ENCODE measurements around the gene IRF7.

IRF7 gene

DNA sequence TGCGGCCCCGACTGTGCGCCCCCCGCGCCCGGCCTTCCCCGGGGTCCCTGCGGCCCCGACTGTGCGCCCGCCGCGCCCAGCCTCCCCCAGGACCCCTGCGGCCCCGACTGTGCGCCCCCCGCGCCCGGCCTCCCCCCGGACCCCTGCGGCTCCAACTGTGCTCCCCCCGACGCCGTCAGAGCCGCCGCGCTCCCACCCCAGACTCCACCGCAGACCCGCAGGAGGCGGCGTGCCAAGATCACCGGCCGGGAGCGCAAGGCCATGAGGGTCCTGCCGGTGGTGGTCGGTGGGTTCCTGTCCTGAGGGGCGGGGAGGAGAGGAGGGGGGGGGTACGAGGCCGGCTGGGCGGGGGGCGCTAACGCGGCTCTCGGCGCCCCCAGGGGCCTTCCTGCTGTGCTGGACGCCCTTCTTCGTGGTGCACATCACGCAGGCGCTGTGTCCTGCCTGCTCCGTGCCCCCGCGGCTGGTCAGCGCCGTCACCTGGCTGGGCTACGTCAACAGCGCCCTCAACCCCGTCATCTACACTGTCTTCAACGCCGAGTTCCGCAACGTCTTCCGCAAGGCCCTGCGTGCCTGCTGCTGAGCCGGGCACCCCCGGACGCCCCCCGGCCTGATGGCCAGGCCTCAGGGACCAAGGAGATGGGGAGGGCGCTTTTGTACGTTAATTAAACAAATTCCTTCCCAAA, 24.4 kb upstream of the IRF7 start:
- no peak for DNase-seq

DNA sequence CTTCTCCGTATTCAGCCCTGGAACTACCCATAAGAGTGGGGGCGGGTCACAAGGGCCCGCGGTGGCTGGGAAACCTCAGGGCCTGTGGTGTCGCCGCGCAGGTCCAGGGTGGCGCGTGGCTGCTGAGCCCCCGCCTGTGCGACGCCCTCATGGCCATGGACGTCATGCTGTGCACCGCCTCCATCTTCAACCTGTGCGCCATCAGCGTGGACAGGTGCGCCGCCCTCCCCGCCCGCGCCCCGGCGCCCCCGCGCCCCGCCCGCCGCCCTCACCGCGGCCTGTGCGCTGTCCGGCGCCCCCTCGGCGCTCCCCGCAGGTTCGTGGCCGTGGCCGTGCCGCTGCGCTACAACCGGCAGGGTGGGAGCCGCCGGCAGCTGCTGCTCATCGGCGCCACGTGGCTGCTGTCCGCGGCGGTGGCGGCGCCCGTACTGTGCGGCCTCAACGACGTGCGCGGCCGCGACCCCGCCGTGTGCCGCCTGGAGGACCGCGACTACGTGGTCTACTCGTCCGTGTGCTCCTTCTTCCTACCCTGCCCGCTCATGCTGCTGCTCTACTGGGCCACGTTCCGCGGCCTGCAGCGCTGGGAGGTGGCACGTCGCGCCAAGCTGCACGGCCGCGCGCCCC, 23.7 kb upstream of the IRF7 start:
- no peak for DNase-seq

DNA sequence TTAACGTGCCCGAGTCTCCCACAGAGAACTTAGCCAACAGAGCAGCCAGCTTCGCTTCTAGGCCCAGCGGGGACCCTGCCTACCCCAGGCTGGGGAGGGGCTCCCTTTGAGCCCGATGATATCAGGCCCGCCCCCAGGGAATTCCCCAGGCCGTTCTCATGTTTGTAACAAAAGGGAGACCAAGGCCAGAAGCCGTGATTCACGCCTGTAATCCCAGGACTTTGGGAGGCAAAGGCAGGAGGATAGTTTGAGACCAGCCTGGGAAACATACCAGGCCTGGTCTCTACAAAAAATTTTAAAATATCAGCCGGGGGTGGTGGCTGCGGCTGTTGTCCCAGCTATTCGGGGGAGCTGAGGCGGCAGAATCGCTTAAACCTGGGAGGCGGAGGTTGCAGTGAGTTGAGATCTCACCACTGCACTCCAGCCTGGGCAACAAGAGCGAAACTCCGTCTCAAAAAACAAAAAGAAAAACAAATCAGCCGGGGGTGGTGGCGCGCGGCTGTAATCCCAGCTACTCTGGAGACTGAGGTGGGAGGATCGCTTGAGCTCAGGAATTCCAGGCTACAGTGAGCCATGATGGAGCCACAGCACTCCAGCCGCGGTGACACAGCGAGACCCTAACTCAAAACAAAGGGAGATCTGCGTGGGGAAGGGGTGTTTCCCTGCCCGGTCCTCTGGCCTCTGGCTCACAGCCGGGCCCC, 23.0 kb upstream of the IRF7 start:
- DNase-seq = no peak

GRCh38 chr11:637593-638521, 22.1 kb upstream of the IRF7 start:
- DNase-seq = no peak

DNA sequence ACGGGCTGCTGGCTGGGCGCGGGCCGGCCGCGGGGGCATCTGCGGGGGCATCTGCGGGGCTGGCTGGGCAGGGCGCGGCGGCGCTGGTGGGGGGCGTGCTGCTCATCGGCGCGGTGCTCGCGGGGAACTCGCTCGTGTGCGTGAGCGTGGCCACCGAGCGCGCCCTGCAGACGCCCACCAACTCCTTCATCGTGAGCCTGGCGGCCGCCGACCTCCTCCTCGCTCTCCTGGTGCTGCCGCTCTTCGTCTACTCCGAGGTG, 21.5 kb upstream of the IRF7 start:
- DNase-seq = no peak

DNA sequence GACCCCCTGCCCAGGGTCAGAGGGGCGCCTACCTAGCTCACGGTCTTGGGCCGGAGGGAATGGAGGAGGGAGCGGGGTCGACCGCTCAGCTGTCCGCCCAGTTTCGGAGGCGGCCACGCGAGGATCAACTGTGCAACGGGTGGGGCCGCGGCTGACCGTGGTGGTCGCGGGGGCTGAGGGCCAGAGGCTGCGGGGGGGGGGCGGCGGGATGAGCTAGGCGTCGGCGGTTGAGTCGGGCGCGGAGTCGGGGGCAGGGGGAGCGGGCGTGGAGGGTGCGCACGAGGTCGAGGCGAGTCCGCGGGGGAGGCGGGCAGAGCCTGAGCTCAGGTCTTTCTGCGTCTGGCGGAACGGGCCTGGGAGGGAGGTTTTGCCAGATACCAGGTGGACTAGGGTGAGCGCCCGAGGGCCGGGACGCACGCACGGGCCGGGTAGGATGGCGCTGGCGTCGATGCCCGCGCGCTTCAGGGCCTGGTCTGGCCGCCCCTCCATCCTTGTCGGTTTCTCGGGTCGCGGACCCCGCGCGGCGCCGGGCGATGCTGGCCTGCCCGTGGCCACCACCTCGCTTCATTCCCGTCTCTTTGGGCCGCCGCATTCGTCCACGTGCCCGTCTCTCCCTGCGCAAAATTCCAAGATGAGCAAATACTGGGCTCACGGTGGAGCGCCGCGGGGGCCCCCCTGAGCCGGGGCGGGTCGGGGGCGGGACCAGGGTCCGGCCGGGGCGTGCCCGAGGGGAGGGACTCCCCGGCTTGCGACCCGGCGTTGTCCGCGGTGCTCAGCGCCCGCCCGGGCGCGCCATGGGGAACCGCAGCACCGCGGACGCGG, 21.0 kb upstream of the IRF7 start, which contains the start of gene DRD4:
DRD4 (plus strand) TSS at position 759 of the 822 bp plus-strand sequence; CDS start at position 795, 36 bp downstream.
- no peak for DNase-seq

- DNase-seq = no peak
These were observed 20.3 kb upstream of the IRF7 start for GRCh38 chr11:635945-636510.

GRCh38 chr11:630871-631270, 15.1 kb upstream of the IRF7 start:
- DNase-seq = no peak

DNA sequence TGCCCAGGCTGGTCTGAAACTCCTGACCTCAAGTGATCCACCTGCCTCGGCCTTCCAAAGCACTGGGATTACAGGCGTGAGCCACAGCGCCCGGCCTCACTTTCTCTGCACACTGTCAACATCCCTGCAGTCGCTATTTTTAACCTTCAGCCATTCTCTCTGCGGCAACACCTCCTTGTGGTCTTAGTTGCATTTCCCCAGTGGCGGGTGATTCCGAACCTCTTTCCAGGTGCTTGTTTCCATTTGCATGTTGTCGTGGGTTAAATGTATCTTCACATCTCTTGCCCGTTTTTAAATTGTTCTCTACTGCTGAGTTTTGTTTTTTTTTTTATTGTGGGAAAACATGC, 13.5 kb upstream of the IRF7 start:
- DNase-seq = peak; percentile 31

DNA sequence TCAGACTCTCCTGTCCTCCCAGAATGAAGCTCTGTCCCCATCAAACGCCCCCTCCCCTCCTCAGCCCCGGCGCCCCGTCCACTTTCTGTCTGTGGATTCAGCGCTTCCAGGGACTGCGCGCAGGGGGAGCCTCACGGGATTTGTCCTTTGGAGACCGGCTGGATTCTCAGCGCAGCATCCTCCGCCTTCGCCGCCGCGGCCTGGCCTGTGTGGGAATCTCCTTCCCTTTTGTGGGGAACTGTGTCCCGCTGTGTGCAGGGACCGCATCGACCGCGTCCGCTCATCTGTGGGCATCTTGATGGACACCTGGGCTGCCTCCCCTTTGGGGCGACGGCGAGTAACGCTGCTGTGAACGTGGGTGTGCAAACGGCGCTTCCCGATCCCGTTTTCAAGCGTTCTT, 12.3 kb upstream of the IRF7 start:
- DNase-seq = no peak

- no peak for DNase-seq
These were observed 11.5 kb upstream of the IRF7 start for GRCh38 chr11:627308-627576.

DNA sequence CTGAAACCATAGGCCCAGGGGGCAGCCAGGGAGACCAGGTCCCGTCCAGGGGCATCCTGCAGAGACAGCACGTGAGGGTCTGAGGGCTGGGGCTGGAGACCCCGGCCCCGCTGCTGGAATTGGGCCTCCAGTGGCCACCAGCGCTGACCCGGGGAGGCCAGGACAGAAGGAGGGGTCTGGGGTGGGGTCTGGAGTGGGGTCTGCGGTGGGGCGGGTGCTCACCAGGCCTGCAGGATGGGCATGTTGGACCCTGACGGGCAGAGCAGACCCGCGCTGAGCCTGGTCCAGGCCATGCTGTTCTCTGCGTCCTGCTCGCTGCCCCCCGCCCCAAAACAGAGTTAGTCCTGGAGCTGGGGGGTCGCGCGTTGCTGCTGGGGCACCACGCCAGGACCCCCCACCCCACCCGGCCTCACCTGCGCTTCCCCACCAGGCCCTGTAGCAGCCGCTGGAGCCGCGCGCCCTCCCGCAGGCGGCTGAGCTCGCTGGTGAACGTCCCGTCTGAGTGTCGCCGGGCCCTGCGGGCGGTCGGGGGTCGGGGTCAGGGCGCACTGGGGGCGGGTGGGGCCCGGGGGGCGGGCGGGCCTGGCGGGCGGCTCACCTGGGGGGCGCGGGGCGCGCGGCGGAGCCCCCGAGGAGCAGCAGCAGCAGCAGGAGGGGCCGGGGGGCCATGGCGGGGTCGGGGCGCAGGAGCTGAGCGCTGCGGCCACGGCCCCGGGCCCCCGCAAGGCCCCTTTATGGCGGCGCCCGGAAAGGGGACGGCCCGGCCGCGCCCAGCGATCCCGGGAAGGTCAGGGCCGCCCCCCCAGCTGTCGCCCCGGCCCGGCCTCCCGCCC, 10.9 kb upstream of the IRF7 start, which contains the start of gene SCT:
SCT (minus strand) TSS at position 707 of the 833 bp plus-strand sequence; CDS start at position 669, 38 bp downstream.
- no peak for DNase-seq

DNA sequence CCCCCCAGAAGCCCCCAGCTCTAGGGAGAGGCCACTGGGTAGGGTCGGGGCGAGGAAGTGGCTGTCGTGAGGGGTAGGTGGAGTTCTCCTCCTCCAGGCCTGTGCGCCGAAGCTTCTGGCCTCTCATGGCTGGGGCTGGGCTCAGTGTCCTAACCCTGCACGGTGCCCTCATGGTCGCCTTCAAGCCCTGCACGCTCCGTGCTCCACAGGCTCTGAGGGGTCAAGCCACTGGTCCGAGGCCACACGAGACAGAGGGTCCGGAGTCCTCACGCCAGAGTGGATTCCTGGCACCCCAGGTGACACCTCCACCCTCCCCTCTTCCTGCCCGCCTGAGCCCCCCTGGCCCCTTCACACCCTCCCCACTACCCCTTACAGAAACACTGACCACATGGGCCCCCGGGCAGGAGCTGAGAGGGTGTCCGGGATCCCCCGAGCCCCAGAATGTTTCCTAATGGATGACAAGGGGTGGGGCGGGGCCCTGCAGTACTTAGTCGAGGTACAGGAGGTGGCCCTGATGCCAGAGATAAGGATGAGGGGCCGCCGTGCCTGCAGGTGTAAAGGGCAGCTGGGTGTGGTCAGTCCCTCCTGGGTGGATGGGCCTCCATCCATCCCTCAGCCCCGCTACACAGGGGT, 10.0 kb upstream of the IRF7 start:
- no peak for DNase-seq

GRCh38 chr11:624705-625635, 9.2 kb upstream of the IRF7 start, which contains the start of gene CDHR5:
TSS of gene CDHR5 (minus strand) at chr11:624955. CDS start at chr11:624902, 53 bp downstream.
- no peak for DNase-seq

- DNase-seq = no peak
These were observed 8.4 kb upstream of the IRF7 start for GRCh38 chr11:623999-624704.

GRCh38 chr11:623349-623869, 7.7 kb upstream of the IRF7 start:
- DNase-seq = no peak

DNA sequence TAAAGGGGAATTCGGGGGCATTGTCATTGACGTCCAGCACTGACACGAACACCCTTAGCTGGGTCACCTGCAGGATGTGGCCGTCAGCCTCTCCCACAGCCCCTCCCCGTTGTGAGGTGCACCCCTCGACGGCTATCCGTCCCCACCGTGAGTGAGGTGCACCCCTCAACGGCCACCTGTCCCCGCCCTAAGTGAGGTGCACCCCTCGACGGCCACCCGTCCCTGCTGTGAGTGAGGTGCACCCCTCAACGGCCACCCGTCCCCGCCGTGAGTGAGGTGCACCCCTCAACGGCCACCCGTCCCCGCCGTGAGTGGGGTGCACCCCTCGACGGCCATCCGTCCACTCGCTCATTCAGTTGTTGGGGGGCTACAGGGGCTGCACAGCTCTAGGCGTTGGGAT, 6.1 kb upstream of the IRF7 start:
- no peak for DNase-seq

- no peak for DNase-seq
These were observed 5.4 kb upstream of the IRF7 start for GRCh38 chr11:620935-621814.
